Measurements from ENCODE around the gene SPC24. TPM values are rescaled to one million over a fixed set of nuclear protein-coding genes. Genes with fewer than 3 reads are reported as not detected.

SPC24 gene
- total and polyA plus RNA-seq, 9 of the 15 experiments (the other 6 are each of a cell fraction or from before 2014, with no cell fraction given), result 18.2 to 154 (median 60.9) TPM

GRCh38 chr19:11125994-11126685, 29.4 kb downstream of the SPC24 start:
- H3K4me2 ChIP-seq (ENCODE audit: insufficient read depth, low read length), result no peak overlapping the region
- H3K79me2 ChIP-seq (ENCODE audit: control insufficient read depth, insufficient read depth, low read length), result peaks cover 15% of the 10 kb centered on the region
- peaks cover 12% of the 10 kb centered on the region for H4K20me1 ChIP-seq (replicated peaks; ENCODE audit: control insufficient read depth, insufficient read depth, low read length)
- intact Hi-C loops (cut with micrococcal nuclease) (loop anchor here (5.0 kb wide), 1 partner anchor 89 kb away; no protein-coding TSS in a partner anchor), in situ Hi-C loops (cut with MboI) (no loop called here)
- TSS peak; percentile 22 for BruUV-seq (replicated peaks)
- ChIA-PET CTCF (ENCODE audit: low intra/inter-chr PET ratio) (interaction anchor here (0.6 to 1.1 kb wide), 6 partner anchors 13 to 421 kb away, joined by 3 to 8 read pairs (median 3); no protein-coding TSS in a partner anchor), POLR2A (interaction anchor here (0.5 to 1.2 kb wide), 8 partner anchors 9 to 91 kb away, joined by 3 to 6 read pairs (median 4); partner anchors contain the start of gene LDLR)
- H3K4me1 ChIP-seq (replicated peaks in 1 of 2; ENCODE audit: control insufficient read depth in 2 of 2, insufficient read depth in 2 of 2, low read length in 2 of 2), result peaks cover 0 to 4% of the 10 kb centered on the region in 2 experiments; a peak in 2 of 5 replicates
- peaks cover 93% of the 10 kb centered on the region for H3K36me3 ChIP-seq (ENCODE audit: control insufficient read depth, insufficient read depth, low read length)
- H3K9me3 ChIP-seq (replicated peaks; ENCODE audit: control insufficient read depth, insufficient read depth, low read depth, low read length), result no peaks in the 10 kb centered on the region
- no peak overlapping the region; the same call in 2 of the 3 replicates for H3K27ac ChIP-seq (ENCODE audit: extremely low read depth, low read depth, low read length)
- peaks cover 3% of the 10 kb centered on the region for H3K9me1 ChIP-seq (ENCODE audit: control insufficient read depth, insufficient read depth, low read length)
- peak; percentile 83 for ATAC-seq
- FAIRE-seq, result peak; percentile 72
- H3K4me3 ChIP-seq, result no peak overlapping the region
- H2AFZ ChIP-seq (ENCODE audit: low read depth, low read length), result no peak overlapping the region
- peak; percentile 57 to 81 (median 64) for DNase-seq (ENCODE audit: extremely low read depth in 1 of 4, low spot score in 3 of 4)
- H3K27me3 ChIP-seq (ENCODE audit: control insufficient read depth in 2 of 2, insufficient read depth in 2 of 2, low read length in 2 of 2), result no peaks in the 10 kb centered on the region
- WGBS (ENCODE audit: insufficient coverage, low coverage, missing lambda C conversion rate), result 71% methylated on average over 10 of the region's 11 CpGs
- no peak overlapping the region for H3K9ac ChIP-seq (ENCODE audit: insufficient read depth in 1 of 2, low read depth in 2 of 2, low read length in 2 of 2)
- TF ChIP-seq ZNF280A (IDR thresholded peaks at IDR 0.05; ENCODE audit: low read depth, partially characterized antibody) (no peak), ZNF239 (CRISPR knock-in tag; IDR thresholded peaks at IDR 0.05) (no peak), CTCF (IDR thresholded peaks at IDR 0.05 in 2 of 3, conservative IDR thresholded peaks at IDR 0.05 in 1 of 3; ENCODE audit: insufficient read depth in 2 of 3, low read depth in 1 of 3, low read length in 3 of 3) (peak; percentile 64 to 77 (median 69)), SAP30 (IDR thresholded peaks at IDR 0.05; ENCODE audit: borderline replicate concordance, insufficient read depth, low read depth, low read length, poor library complexity, severe bottlenecking) (no peak), HEY1 (CRISPR knock-in tag; IDR thresholded peaks at IDR 0.05; ENCODE audit: borderline replicate concordance) (no peak), ZNF696 (CRISPR knock-in tag; conservative IDR thresholded peaks at IDR 0.05) (no peak), ZC3H4 (CRISPR knock-in tag; IDR thresholded peaks at IDR 0.05; ENCODE audit: borderline replicate concordance) (no peak), ZNF395 (CRISPR knock-in tag; IDR thresholded peaks at IDR 0.05) (no peak), THRA (IDR thresholded peaks at IDR 0.05) (no peak), ADNP (tag; IDR thresholded peaks at IDR 0.05) (no peak), HOMEZ (CRISPR knock-in tag; IDR thresholded peaks at IDR 0.05) (no peak), SMARCB1 (IDR thresholded peaks at IDR 0.05; ENCODE audit: insufficient read length, low read depth) (no peak)
